GM12801 (cell line): ENCODE measurements around the gene ABAT.

Experiments
- CTCF ChIP-seq: IDR thresholded peaks from one replicate; pipeline ENCODE4 v1.5.1; 2011; ENCODE audit warnings: control low read depth; ENCODE audit not compliant: insufficient read length; ENCODE audit errors: extremely low read depth

ABAT gene

DNA sequence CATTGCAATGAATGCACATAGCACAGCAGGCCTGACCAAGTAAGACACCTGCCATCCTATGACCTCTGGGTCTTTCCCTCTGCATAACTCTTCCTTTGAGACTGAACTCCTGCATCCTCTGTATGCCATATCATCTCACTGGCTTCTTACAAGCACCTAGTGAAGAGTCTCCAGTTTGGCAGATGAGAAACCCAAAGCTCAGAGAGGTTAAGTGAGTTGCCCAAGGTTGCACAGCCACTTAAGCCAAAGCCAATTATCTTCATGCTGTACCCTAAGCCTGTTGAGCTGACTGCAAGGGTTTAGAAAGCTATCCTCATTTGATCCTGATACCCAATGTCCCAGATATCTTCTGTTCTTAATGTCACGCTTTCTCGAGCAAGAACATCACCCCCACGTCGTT, 87.8 kb downstream of the ABAT start:
- TF ChIP-seq CTCF: no peak

DNA sequence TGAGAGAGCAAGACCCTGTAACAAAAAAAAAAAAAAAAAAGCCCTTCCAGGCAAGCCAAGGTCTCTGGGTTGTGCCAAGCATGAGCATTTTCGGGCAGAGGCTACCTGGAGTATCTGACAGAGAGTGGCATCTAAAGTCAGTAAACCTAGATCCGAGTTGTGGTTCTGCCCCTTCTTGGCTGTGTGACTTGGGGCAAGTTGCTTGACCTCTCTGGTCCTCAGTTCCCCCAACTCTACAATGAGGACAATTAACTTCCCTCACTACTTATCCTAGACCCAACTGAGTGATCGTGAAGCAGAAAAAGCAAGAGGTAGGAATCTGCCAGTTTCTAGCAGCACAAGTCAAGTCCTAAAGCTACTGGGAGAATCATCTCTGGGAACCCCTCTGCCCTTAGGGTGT, 88.7 kb downstream of the ABAT start:
- no peak for TF ChIP-seq CTCF

DNA sequence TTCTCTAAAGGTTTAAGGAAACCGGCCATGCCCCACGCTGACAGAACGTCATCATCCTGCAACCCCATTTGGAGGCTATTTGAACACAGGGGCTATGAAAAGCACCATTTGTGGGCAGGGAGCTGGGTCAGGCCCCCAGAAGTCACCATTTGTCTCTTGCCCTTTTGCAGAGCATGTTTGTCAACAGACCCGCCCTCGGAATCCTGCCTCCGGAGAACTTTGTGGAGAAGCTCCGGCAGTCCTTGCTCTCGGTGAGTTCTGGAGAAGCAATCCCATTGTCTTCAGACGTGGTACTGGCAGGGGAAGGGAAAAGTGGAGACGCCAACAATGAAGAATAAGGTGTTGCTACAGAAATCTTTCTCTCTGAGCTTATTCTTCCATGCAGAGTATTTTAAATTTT, 89.5 kb downstream of the ABAT start:
- no peak for TF ChIP-seq CTCF

GRCh38 chr16:8764525-8765250, 90.3 kb downstream of the ABAT start:
- no peak for TF ChIP-seq CTCF

GRCh38 chr16:8767176-8767575, 92.8 kb downstream of the ABAT start:
- TF ChIP-seq CTCF: no peak

DNA sequence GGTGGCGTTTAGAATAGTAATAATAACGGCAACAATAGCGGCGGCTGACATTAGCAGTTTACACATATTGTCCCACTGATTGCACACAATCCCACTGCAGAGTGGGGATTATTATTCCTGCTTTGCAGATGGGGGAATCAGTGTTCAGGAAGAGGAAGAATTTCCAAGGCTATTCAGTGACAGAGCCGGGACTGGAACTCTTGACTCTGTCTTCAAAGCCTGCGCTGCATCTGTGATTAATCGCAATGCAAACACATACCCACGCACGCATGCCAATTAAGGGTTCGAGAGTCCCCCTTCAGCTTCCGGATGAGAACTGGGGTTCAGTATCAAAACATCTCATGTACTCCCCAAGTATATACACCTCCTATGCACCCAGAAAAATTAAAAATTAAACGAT, 93.9 kb downstream of the ABAT start:
- no peak for TF ChIP-seq CTCF

GRCh38 chr16:8768692-8769091, 94.3 kb downstream of the ABAT start:
- no peak for TF ChIP-seq CTCF
